Erythroblast (primary cell): Measurements from ENCODE around the gene RANGAP1.

Source experiments
- GATA1 ChIP-seq: IDR thresholded peaks from 2 replicates; pipeline ENCODE4 v1.6.1; 2011; ENCODE audit warnings: low read depth, mild to moderate bottlenecking, control low read depth, low read length, moderate library complexity
- POLR2A ChIP-seq: IDR thresholded peaks from 2 replicates; pipeline ENCODE4 v1.6.1; 2011; ENCODE audit warnings: mild to moderate bottlenecking, low read length

DNA sequence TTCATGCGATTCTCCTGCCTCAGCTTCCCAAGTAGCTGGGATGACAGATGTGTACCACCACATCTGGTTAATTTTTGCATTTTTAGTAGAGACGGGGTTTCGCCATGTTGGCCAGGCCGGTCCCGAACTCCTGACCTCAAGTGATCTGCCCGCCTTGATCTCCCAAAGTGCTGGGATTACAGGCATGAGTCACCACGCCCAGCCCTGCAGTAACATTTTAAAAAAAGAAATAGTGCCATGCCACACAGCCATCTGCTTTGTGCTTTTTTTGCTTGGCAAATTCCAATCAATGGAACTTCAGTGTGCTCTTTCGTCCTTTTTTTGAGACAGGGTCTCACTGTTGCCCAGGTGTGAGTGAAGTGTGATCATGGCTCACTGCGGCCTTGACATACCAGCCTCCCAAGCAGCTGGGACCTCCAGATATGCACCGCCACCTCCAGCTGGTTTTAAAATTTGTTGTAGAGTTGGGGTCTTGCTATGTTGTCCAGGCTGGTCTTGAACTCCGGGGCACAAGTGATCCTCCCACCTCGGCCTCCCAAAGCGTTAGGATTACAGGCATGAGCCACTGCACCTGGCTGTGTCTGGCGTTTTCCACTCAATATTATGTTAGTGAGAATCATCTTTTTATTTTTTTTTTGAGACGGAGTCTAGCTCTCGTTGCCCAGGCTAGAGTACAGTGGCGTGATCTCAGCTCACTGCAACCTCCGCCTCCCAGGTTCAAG lies 43.4 kb downstream of the RANGAP1 start:
- TF ChIP-seq GATA1 = no peak
- TF ChIP-seq POLR2A = no peak
